ENCODE measurements around the gene TRAF7. TPM values are rescaled to one million over a fixed set of nuclear protein-coding genes. Genes with fewer than 3 reads are reported as not detected.

Gene TRAF7
- total and polyA plus RNA-seq, 2 of the 13 experiments (the other 11 are each of a cell fraction or from before 2014, with no cell fraction given): 47.9 to 65.6 TPM

- TF ChIP-seq ZNF318 (CRISPR knock-in tag; IDR thresholded peaks at IDR 0.05) (no peak), NCOR1 (IDR thresholded peaks at IDR 0.05; ENCODE audit: borderline replicate concordance, low read length) (no peak; the same call in 1 of the 2 replicates), SIX1 (CRISPR knock-in tag; IDR thresholded peaks at IDR 0.05; ENCODE audit: borderline replicate concordance) (no peak), ZNF543 (CRISPR knock-in tag; IDR thresholded peaks at IDR 0.05) (no peak), SMYD3 (CRISPR knock-in tag; IDR thresholded peaks at IDR 0.05) (no peak), HOXD1 (CRISPR knock-in tag; IDR thresholded peaks at IDR 0.05) (no peak), ZFP36 (IDR thresholded peaks at IDR 0.05; ENCODE audit: borderline replicate concordance, low read depth, low read length, partially characterized antibody) (no peak), HES4 (CRISPR knock-in tag; IDR thresholded peaks at IDR 0.05; ENCODE audit: borderline replicate concordance) (no peak), ZNF577 (CRISPR knock-in tag; IDR thresholded peaks at IDR 0.05; ENCODE audit: borderline replicate concordance, low read depth) (no peak), ZNF740 (CRISPR knock-in tag; IDR thresholded peaks at IDR 0.05) (no peak), ZFP36L1 (CRISPR knock-in tag; IDR thresholded peaks at IDR 0.05) (no peak), ZNF512B (CRISPR knock-in tag; IDR thresholded peaks at IDR 0.05; ENCODE audit: borderline replicate concordance) (no peak), CBX2 (IDR thresholded peaks at IDR 0.05; ENCODE audit: low read depth, low read length) (no peak), CBX2 (CRISPR knock-in tag; IDR thresholded peaks at IDR 0.05; ENCODE audit: low read depth) (no peak), SAP130 (CRISPR knock-in tag; IDR thresholded peaks at IDR 0.05; ENCODE audit: low read depth) (peak; percentile 72), POLR2AphosphoS5 (IDR thresholded peaks at IDR 0.05; ENCODE audit: low read depth, low read length) (peak; percentile 36; the same call in 1 of the 2 replicates), BCL6 (CRISPR knock-in tag; IDR thresholded peaks at IDR 0.05) (no peak), ZNF160 (CRISPR knock-in tag; IDR thresholded peaks at IDR 0.05) (no peak)
Observed at GRCh38 chr16:2210386-2211365, 55.1 kb downstream of the TRAF7 start, which contains the start of gene BRICD5 (continued).
